Parathyroid adenoma (tissue), 2 donors: Measurements from ENCODE around the gene STRIP2.
"Not testable (repeated sequence)": the region's sequence is repeated elsewhere in the genome, so short reads cannot be mapped to it uniquely, and the experiment has no call there.

Source experiments
- H2AFZ ChIP-seq: fragments of 300-600 bp; sonication (generic); one replicate; pipeline ENCODE4 v1.7.0; 2017; ENCODE audit warnings: antibody characterized with exemption, mild to moderate bottlenecking
- H3K27ac ChIP-seq: fragments of 300-600 bp; sonication (generic); one replicate; pipeline ENCODE4 v1.7.0; 2017
- H3K27me3 ChIP-seq: fragments of 300-600 bp; sonication (generic); one replicate; pipeline ENCODE4 v1.7.0; 2017; ENCODE audit warnings: low read length; ENCODE audit not compliant: control insufficient read depth, insufficient read depth
- H3K36me3 ChIP-seq: fragments of 300-600 bp; sonication (generic); one replicate; pipeline ENCODE4 v1.7.0; 2017; ENCODE audit warnings: low read length; ENCODE audit not compliant: control insufficient read depth, insufficient read depth
- H3K4me1 ChIP-seq: fragments of 300-600 bp; sonication (generic); one replicate; pipeline ENCODE4 v1.7.0; 2017; ENCODE audit warnings: control low read depth
- H3K4me2 ChIP-seq: fragments of 300-600 bp; sonication (generic); one replicate; pipeline ENCODE4 v1.7.0; 2017; ENCODE audit warnings: low read length
- H3K4me3 ChIP-seq: fragments of 300-600 bp; sonication (generic); one replicate; pipeline ENCODE4 v1.7.0; 2017; ENCODE audit warnings: low read depth, low read length
- H3K79me2 ChIP-seq: fragments of 300-600 bp; sonication (generic); one replicate; pipeline ENCODE4 v1.7.0; 2017; ENCODE audit warnings: control low read depth
- H3K9ac ChIP-seq: fragments of 300-600 bp; sonication (generic); one replicate; pipeline ENCODE4 v1.7.0; 2017; ENCODE audit warnings: mild to moderate bottlenecking
- H3K9me3 ChIP-seq: fragments of 300-600 bp; sonication (generic); one replicate; pipeline ENCODE4 v1.7.0; 2017; ENCODE audit warnings: low read length; ENCODE audit not compliant: control insufficient read depth
- TF ChIP-seq, protein P1 (sequence below): fragments of 300-600 bp; sonication (generic); IDR thresholded peaks from one replicate; pipeline ENCODE4 v1.7.0; 2017; ENCODE audit warnings: antibody characterized with exemption, mild to moderate bottlenecking
- donor health status: primary hyperparathyroidism.

Gene STRIP2

DNA sequence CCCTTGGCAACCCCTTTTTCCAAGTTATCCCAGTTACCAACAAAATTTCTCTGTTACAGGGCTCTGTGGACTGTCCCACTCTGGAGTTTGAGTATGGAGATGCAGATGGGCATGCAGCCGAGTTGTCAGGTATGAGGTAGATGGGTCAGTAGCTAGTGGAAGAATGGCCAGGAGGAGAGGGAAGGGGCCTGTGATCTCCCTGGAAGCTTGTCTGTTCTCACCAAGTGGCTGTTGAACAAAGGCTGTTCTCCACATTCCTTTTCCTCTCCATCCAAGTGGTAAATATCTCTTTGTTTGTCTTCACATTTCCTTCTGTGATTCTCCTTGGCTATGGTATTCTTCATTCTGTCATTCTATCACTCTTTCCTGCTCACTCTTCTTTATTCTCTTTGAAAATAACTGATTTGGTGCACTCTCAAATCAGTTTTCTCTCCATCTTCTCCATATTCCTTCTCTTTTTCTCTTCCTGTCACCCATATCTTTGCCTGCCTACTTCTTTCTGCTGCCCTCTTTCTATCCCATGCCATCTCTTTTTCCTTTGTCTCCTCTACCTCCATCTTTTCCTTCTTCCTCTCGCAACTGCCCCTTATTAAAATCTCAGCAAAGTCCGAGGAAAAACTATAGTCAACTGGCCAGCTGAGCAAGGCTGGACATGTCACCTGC lies 5.9 kb downstream of the STRIP2 start:
- no peak overlapping the region for H2AFZ ChIP-seq
- H3K9ac ChIP-seq: no peak overlapping the region
- H3K4me2 ChIP-seq: no peak overlapping the region
- H3K27ac ChIP-seq: no peak overlapping the region
- TF ChIP-seq, protein P1, sequence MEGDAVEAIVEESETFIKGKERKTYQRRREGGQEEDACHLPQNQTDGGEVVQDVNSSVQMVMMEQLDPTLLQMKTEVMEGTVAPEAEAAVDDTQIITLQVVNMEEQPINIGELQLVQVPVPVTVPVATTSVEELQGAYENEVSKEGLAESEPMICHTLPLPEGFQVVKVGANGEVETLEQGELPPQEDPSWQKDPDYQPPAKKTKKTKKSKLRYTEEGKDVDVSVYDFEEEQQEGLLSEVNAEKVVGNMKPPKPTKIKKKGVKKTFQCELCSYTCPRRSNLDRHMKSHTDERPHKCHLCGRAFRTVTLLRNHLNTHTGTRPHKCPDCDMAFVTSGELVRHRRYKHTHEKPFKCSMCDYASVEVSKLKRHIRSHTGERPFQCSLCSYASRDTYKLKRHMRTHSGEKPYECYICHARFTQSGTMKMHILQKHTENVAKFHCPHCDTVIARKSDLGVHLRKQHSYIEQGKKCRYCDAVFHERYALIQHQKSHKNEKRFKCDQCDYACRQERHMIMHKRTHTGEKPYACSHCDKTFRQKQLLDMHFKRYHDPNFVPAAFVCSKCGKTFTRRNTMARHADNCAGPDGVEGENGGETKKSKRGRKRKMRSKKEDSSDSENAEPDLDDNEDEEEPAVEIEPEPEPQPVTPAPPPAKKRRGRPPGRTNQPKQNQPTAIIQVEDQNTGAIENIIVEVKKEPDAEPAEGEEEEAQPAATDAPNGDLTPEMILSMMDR: no peak
- no peaks in the 10 kb centered on the region for H3K4me1 ChIP-seq
- H3K79me2 ChIP-seq: no peaks in the 10 kb centered on the region
- H3K9me3 ChIP-seq: no peaks in the 10 kb centered on the region
- no peaks in the 10 kb centered on the region for H3K36me3 ChIP-seq
- no peak overlapping the region for H3K4me3 ChIP-seq
- H3K27me3 ChIP-seq: no peaks in the 10 kb centered on the region

DNA sequence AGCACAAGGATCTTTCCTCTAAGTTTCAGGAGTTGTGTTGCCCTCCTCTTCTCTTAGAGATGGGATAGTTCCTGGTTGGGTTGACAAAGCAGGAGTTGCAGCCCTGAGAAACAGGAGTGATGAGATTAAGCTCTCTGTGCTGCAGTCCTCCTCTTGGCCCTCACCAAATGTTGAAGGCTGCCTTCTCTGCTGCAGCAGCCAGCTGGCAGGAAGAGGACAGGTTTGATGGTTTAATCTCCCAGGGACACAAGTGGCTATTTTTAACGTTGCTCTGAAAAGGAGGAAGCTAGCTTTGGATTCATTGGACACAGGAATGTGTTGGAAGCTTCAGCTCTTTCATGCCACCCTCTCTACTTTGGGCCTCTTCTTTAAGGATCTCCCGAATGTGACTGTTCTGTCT lies 9.4 kb downstream of the STRIP2 start:
- Histone ChIP-seq H3K4me3 (no peak overlapping the region), H3K4me2 (no peak overlapping the region), H2AFZ (no peak overlapping the region), H3K4me1 (no peaks in the 10 kb centered on the region), H3K27ac (no peak overlapping the region), H3K9ac (no peak overlapping the region), H3K9me3 (no peaks in the 10 kb centered on the region), H3K79me2 (no peaks in the 10 kb centered on the region), H3K27me3 (no peaks in the 10 kb centered on the region), H3K36me3 (no peaks in the 10 kb centered on the region)
- TF ChIP-seq, protein P1: no peak

DNA sequence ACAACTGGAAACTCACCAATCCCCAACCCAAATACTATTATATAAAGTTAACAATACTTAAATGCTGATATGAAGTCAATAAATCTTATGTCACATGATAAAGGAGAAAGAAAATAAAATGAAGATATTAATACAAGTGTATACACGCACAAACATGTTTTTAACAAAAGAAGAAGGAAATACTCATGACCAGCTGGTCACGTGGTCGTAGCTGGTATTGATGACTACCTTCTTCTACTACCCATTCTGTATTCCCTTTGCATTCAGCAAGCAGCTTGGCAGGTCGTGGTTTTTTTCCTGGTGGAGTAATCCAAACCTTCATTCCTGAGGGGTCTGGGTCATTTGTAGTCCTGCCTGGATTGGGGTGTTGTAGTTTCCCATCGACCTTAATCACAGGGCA lies 10.5 kb downstream of the STRIP2 start:
- H3K4me2 ChIP-seq: not testable (repeated sequence)

DNA sequence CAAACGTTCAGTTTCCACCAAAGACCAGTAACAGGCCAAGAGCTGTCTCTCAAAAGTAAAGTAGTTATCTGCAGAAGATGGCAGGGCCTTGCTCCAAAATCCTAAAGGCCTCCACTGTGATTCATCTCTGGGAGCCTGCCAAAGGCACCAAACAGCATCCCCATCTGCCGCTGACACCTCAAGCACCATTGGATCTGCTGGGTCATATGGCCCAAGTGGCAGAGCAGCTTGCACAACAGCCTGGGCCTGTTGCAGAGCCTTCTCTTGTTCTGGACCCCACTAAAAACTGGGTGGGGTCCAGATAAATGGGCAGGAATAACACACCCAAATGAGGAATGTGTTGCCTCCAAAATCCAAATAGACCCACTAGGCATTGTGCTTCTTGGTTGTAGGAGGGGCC lies 12.7 kb downstream of the STRIP2 start:
- not testable (repeated sequence) for H2AFZ ChIP-seq, H3K9ac ChIP-seq, H3K79me2 ChIP-seq, H3K27me3 ChIP-seq, H3K4me1 ChIP-seq, H3K27ac ChIP-seq, H3K4me3 ChIP-seq, H3K9me3 ChIP-seq, H3K4me2 ChIP-seq, H3K36me3 ChIP-seq

More for the DNA sequence above, 10.5 kb downstream of the STRIP2 start:
- H3K4me3 ChIP-seq, H3K9ac ChIP-seq, H3K9me3 ChIP-seq, H3K79me2 ChIP-seq, H3K27ac ChIP-seq, H3K27me3 ChIP-seq, H2AFZ ChIP-seq, H3K4me1 ChIP-seq, H3K36me3 ChIP-seq: not testable (repeated sequence)

DNA sequence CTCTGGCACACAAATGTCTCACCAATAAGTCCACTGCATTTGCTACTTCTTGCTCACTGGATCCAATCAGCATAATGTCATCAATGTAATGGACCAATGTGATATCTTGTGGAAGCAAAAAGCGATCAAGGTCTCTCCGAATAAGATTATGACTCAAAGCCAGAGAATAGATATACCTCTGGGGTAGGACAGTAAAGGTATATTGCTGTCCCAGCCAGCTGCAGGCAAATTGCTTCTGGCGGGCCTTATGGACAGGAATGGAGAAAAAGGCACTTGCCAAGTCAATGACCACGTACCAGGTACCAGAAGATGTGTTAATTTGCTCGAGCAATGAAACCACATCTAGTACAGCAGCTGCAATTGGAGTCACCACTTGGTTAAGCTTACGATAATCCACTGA lies 13.2 kb downstream of the STRIP2 start:
- H3K9ac ChIP-seq, H3K36me3 ChIP-seq, H3K27ac ChIP-seq, H3K79me2 ChIP-seq, H3K4me3 ChIP-seq, H3K4me2 ChIP-seq, H3K4me1 ChIP-seq, H2AFZ ChIP-seq, H3K9me3 ChIP-seq, H3K27me3 ChIP-seq: not testable (repeated sequence)

DNA sequence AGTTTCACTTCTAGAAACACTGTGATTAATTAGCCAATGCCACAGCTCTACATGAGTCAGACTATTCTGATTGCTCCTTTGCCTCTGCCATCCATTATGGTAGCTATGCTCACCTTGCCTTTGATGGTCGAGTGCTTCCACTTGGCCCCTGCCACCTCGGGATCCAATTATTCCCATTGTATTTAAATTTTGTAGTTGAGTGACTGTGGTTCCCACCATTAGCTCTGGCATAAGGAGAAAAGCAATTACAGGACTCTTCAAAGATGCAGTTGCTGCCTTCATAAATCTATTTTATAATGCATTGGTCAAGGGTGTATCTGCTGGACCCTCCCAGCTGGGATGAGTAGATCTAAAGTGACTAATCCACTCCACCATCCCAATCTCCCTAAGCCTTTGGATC lies 14.4 kb downstream of the STRIP2 start:
- H3K27me3 ChIP-seq, H3K4me3 ChIP-seq, H2AFZ ChIP-seq, H3K79me2 ChIP-seq, H3K27ac ChIP-seq, H3K9ac ChIP-seq, H3K4me1 ChIP-seq, H3K9me3 ChIP-seq, H3K4me2 ChIP-seq, H3K36me3 ChIP-seq: not testable (repeated sequence)

DNA sequence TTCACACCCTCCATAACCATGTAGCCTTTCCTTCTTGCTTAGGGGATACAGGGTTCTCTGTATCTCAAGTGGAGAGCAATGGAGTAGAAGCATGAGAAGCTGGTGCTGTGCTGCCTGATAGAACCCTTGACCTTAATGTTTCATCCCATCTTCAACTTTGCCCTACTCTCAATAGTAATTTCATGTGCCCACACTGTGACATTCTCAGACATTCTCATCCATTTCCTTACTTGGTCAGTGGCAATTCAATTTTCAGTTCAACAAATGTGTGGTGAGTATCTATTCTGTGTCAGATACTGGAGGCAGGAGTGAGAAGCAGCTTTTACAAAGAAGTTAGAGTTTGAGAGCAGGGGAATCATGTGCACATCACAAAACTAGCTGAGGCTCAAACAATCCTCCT lies 16.1 kb downstream of the STRIP2 start:
- no peaks in the 10 kb centered on the region for H3K36me3 ChIP-seq
- H3K27me3 ChIP-seq: no peaks in the 10 kb centered on the region
- H3K9me3 ChIP-seq: no peaks in the 10 kb centered on the region
- no peaks in the 10 kb centered on the region for H3K79me2 ChIP-seq
- TF ChIP-seq, protein P1: no peak
- no peaks in the 10 kb centered on the region for H3K4me1 ChIP-seq
- H3K27ac ChIP-seq: no peak overlapping the region
- no peak overlapping the region for H3K4me3 ChIP-seq
- no peak overlapping the region for H3K9ac ChIP-seq
- H2AFZ ChIP-seq: no peak overlapping the region
- no peak overlapping the region for H3K4me2 ChIP-seq
